Neuron (in vitro differentiated cells): ENCODE measurements around the gene BMS1.
"Not testable (repeated sequence)": the region's sequence is repeated elsewhere in the genome, so short reads cannot be mapped to it uniquely, and the experiment has no call there.

ENCODE experiments used
- H2AFZ ChIP-seq: one replicate; pipeline ENCODE4 v1.6.1; 2013; ENCODE audit warnings: low read depth, mild to moderate bottlenecking, inconsistent platforms, low read length, moderate library complexity
- H3K27me3 ChIP-seq: one replicate; pipeline ENCODE4 v1.6.1; 2013; ENCODE audit warnings: low read length; ENCODE audit not compliant: insufficient read depth
- H3K36me3 ChIP-seq: one replicate; pipeline ENCODE4 v1.6.1; 2013; ENCODE audit warnings: low read length; ENCODE audit not compliant: insufficient read depth
- H3K4me1 ChIP-seq: one replicate; pipeline ENCODE4 v1.6.1; 2013; ENCODE audit warnings: low read length; ENCODE audit not compliant: insufficient read depth
- H3K4me3 ChIP-seq: 2 replicates; pipeline ENCODE4 v1.5.1; 2013; ENCODE audit warnings: mild to moderate bottlenecking, low read length, moderate library complexity
- H3K9me3 ChIP-seq: one replicate; pipeline ENCODE4 v1.6.1; 2013; ENCODE audit warnings: low read length

The BMS1 gene

DNA sequence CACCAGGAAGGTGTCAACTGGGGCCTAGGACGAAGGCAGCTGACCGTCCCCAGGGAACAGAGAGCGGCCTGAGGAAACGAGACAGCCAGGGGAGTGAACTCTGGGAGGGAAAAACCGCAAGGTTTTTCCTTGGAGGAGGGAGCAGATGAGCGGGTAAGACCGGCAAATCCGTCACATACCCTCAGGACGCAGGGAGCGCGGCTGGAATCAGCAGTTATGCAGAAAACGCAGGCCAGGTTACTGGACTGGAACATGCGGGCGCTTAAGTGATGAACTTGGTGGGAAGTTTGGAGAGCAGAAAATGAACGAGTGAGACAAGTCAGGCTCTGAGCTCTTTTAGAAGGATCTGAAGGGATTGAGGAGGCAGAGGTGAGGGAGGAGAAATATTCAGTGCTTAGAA lies 76.7 kb downstream of the BMS1 start:
- no peaks in the 10 kb centered on the region for H3K9me3 ChIP-seq
- H3K4me3 ChIP-seq: no peak overlapping the region
- H3K36me3 ChIP-seq: no peaks in the 10 kb centered on the region
- no peak overlapping the region for H2AFZ ChIP-seq
- no peaks in the 10 kb centered on the region for H3K27me3 ChIP-seq
- H3K4me1 ChIP-seq: no peaks in the 10 kb centered on the region

DNA sequence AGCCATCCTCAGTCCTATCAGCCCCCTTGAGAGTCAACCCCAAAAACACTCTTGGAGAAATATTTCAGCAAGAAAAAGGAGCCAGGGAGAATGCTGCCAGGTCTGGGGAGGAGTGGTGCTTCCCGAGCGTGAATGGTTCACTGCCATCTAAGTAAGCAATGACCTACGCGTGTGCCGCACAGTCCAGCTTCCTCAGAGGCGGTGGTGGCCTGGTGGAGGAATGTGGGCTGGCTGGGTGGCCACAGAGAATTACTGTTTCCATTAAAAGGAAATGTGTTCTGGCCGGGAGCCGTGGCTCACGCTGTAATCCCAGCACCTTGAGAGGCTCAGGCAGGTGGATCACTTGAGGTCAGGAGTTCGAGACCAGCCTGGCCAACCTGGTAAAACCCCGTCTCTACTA lies 77.4 kb downstream of the BMS1 start:
- not testable (repeated sequence) for H2AFZ ChIP-seq, H3K4me1 ChIP-seq, H3K27me3 ChIP-seq, H3K4me3 ChIP-seq, H3K36me3 ChIP-seq, H3K9me3 ChIP-seq

DNA sequence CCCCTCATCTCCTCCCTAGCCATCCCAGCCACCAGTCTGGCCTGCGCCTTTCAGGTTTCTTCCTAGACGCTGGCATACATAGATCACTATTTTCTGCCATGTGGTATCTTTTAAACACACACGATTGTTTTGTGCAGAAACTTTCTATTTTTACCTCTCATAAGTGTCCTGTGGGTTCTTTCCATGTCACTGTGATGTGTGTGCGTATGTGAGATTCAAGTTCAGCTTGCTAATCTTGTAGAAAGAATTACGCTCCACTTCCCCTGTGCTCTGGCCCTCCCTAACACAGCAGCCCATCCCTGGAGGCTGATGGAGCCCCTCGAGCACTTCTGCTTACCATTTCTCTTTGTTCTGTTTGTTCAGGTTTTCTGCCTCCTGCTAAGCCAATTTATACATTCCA lies 80.2 kb downstream of the BMS1 start:
- not testable (repeated sequence) for H3K9me3 ChIP-seq, H3K4me3 ChIP-seq, H2AFZ ChIP-seq, H3K36me3 ChIP-seq, H3K27me3 ChIP-seq, H3K4me1 ChIP-seq

DNA sequence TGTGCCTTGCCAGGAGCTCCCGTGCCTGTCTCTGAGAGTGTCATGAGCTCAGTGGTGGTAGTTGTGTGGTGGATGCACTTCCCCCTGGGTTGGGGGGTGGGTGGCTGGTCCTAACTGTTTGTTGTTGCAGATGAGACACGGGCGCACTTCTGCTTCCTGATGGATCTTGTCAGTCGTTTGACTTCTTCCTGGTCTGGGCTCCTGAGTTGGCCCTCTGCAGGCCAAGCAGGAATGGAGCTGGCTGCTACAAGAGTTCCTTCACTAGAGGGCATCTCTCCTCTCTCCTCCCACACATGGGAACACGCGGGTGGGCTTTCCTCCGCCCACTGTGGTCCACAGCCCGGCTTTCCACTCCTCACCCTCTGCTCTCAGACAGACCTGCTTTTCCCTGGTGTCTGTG lies 82.0 kb downstream of the BMS1 start:
- Histone ChIP-seq H2AFZ (no peak overlapping the region), H3K4me3 (no peak overlapping the region), H3K9me3 (no peaks in the 10 kb centered on the region), H3K36me3 (no peaks in the 10 kb centered on the region), H3K27me3 (no peaks in the 10 kb centered on the region), H3K4me1 (no peaks in the 10 kb centered on the region)

DNA sequence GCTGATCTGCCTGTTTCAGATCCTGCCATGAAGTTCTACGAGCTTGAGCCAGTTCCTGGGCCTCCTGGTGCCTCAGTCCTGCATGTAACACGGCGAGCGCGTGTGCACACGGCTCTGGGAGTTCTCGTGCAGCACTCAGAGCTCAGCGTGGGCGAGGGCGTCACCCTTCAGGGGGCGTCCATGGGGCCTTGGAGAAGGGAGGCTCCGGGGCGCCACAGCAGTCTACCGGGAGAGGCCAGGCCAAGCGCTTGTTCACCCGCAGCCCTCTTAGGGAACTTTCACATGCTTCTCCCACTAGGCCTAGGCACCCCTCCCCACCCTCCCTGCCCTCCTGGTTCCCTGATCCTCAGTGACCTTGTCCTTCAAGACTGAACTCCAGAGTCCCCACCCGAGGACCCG lies 83.1 kb downstream of the BMS1 start:
- no peak overlapping the region for H2AFZ ChIP-seq
- H3K27me3 ChIP-seq: no peaks in the 10 kb centered on the region
- H3K4me1 ChIP-seq: no peaks in the 10 kb centered on the region
- H3K4me3 ChIP-seq: no peak overlapping the region
- no peaks in the 10 kb centered on the region for H3K36me3 ChIP-seq
- no peaks in the 10 kb centered on the region for H3K9me3 ChIP-seq

DNA sequence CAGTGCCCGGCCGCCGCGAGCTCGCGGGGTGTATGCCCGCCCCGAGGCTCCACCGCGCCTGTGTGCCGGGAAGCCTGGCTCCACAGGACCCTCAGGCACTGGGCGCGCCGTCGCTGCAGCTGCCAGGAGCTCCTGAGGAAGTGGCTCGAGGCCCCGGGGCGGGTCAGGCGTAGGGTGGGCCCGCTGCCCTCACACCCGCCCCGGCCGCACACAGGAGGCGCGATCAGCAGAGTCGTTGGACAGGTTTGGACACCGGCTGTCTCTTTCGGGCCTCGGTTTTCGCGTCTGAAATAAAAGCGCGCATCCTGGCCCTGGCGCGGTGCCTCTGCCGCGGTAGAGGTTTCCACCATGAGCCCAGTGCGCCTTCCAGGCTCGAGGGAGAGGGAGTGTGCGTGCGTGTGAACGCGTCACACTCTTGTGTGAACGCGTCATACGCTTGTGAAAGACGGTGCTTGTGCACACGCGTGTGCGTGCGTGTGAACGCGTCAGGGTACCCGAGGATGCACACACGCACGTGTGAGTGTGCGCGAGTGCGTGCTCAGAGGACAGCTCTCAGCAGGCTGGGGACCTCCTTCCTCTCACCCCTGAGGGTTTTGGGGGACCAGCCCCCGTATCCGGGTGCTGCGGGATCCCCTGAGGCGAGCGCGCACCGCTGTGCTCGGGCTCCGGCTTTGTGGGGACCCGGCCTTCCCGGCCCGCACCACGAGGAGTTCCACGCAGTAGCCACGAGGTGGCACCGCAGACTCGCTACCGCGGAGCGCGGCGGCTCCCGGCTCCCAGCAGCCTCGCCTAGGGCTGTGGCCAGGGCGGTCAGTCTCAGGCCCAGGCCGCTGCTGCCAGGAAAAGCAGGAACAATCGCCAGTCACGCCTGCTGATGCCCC lies 83.8 kb downstream of the BMS1 start:
- no peak overlapping the region for H3K4me3 ChIP-seq
- no peaks in the 10 kb centered on the region for H3K27me3 ChIP-seq
- H3K4me1 ChIP-seq: no peaks in the 10 kb centered on the region
- H3K36me3 ChIP-seq: no peaks in the 10 kb centered on the region
- H2AFZ ChIP-seq: no peak overlapping the region
- no peaks in the 10 kb centered on the region for H3K9me3 ChIP-seq

DNA sequence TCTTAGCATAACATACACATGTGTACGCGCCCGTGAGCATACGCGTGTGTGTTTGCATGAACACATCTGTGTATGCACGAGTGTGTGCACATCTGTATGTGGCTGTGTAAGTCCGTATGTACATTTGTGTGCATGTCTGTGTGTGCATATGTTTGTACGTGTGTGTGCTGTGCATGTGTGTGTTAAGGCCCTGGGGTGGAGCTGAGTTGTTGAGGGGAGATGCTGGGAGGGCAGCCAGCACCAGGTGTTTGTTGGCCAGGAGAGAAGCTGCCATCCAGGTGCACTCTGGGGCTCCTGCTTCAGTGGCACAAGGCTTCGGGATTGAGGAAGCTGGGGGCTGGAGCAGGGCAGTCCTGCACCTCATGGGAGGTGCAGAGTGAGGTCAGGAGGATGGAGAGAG lies 85.0 kb downstream of the BMS1 start:
- Histone ChIP-seq H3K9me3 (no peaks in the 10 kb centered on the region), H3K4me3 (no peak overlapping the region), H3K27me3 (no peaks in the 10 kb centered on the region), H2AFZ (no peak overlapping the region), H3K36me3 (no peaks in the 10 kb centered on the region), H3K4me1 (no peaks in the 10 kb centered on the region)

DNA sequence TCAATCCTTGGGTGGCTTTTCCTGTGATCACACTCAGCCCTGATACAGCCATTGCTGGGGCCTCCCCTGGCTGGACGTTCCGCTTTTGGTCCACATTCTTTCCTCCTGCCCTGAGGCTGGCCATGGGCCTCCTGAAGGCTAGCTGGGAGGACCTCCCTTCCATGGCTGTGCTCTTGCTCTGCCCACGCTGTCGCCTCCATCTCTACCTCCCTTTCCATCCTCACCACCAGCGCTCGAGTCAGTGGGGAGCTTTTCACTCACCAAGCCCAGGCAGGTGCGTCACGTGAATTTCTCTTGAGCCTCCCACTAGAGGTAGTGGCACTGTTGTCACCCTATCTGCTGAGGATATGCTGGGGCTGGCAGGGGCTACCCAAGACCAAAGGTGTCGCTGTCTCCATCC lies 85.9 kb downstream of the BMS1 start:
- Histone ChIP-seq H3K27me3 (no peaks in the 10 kb centered on the region), H3K4me3 (no peak overlapping the region), H3K4me1 (no peaks in the 10 kb centered on the region), H2AFZ (no peak overlapping the region), H3K9me3 (no peaks in the 10 kb centered on the region), H3K36me3 (no peaks in the 10 kb centered on the region)

DNA sequence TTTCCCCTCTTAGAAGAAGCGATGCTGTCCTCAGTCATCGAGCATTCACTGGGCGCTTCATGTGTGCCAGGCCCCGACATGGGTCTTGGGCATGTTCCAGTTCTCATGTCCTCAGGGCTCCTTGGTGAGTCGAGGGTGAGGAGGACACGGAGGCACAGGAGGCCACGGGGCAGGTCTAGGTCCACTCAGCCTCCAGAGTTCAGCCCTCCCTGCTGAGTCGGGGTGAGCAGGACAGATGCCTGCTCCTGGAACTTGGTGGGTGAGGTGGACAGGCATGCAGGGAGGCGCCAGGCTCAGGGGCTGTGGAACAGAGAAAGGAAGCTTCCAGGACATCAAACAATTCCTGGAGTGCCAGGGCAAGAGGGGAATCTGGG lies 87.4 kb downstream of the BMS1 start:
- H3K36me3 ChIP-seq: no peaks in the 10 kb centered on the region
- H3K27me3 ChIP-seq: no peaks in the 10 kb centered on the region
- no peaks in the 10 kb centered on the region for H3K4me1 ChIP-seq
- H3K9me3 ChIP-seq: no peaks in the 10 kb centered on the region
- H2AFZ ChIP-seq: no peak overlapping the region
- H3K4me3 ChIP-seq: no peak overlapping the region

DNA sequence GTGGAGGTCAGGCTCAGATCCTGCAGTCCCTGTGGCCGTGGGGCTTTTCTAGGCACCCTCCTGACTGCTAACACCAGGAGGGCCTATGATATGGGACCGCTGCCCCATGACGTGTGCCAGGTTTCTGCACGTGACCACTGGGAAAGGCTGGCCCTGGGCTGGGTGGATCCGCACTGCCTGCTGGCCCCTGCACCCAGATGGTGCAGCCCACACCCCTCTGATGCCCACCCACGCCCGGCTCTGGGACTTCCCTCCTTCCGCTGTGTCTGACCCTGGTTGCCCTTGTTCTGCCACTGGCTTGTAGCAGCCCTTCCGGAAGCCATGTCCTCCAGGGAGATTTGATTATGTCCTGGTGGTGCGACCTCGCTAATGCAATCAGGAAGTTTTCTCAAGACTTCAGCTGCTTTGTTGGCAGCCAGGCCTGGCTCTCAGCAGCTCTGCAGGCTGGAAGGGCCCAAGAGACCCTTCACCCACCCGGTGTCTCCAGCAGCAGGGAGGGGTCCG lies 88.6 kb downstream of the BMS1 start:
- not testable (repeated sequence) for H2AFZ ChIP-seq, H3K4me3 ChIP-seq, H3K4me1 ChIP-seq, H3K9me3 ChIP-seq, H3K27me3 ChIP-seq, H3K36me3 ChIP-seq

DNA sequence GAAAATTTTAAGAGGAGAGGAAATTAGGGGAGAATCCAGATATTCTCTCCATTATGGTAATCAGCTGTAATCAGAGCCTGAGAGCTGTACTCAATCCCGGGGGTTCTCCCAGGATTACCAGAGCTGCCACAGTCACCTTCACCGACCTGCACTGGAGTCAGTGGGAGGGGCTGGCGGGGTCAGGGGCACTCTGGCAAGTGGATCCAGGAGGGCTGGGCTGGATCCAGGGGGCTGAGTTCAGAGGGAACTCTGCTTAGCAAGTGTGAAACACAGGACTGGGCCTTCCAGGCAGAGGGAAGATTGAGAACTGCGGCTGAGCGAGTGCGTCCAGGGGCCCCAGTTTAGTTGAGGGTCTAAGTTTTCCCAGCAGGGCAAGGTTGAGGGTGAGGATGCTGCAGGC lies 89.2 kb downstream of the BMS1 start:
- Histone ChIP-seq H3K4me1 (no peaks in the 10 kb centered on the region), H3K9me3 (no peaks in the 10 kb centered on the region), H3K4me3 (no peak overlapping the region), H3K36me3 (no peaks in the 10 kb centered on the region), H2AFZ (no peak overlapping the region), H3K27me3 (no peaks in the 10 kb centered on the region)

DNA sequence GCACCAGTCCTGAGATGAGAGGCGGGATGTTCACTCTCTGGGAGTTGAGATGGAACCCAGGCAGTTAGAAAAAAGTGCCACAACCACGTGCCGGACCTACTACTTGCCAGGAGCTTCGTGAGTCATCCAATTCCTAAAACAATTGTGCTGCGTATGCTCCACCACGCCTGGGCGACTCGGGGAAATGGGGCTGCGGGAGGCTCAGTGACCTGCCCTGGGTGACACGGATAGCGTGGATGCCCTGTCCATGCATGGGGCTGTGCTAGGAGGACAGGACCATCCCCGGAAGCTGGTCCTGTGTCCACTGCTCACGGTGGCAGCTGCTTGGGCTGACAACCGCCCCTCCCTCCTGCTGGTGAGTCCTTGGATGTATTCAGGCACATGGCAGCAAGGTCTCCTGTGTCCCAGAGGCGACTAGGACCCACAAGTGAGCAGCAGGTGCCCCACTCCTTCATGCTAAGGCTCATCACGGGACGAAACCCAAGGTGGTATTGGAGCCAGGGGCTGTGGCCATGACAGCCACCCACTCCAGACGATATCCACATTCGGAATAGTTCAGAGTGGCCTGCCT lies 90.4 kb downstream of the BMS1 start:
- Histone ChIP-seq H3K36me3 (no peaks in the 10 kb centered on the region), H3K4me1 (no peaks in the 10 kb centered on the region), H3K27me3 (no peaks in the 10 kb centered on the region), H3K4me3 (no peak overlapping the region), H2AFZ (no peak overlapping the region), H3K9me3 (no peaks in the 10 kb centered on the region)

DNA sequence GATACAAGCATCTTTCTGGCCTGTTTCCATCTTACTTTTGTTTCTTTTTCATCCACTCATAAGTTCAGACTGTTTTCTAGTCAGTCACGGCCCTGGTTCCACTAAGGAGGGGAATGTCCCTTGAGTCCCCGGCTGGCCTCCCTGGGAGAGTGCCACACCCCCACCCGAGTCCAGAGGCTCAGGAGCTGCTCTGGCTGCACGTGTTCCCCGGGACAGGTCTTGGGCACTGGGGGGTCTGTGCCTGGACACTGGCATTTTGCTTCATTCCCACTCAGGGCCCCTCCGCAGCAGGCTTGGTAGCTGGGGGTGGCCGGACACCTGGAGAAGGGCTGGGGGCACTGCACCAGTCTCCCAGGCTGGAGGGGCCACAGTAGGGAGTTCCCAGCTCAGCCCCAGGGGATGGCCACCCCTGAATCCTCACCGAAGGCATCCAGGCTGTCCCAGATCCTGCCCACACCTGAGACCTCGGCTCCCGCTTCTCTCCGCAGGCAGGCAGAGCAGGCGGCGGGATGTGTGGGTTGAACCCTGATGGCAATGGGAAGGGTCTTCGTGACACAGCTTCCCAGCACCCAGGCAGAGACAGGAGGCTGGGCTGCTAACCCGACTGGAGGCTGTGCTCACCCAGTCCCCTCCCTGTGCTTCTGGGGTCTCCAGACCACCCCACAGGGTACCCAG lies 92.3 kb downstream of the BMS1 start:
- no peaks in the 10 kb centered on the region for H3K36me3 ChIP-seq
- no peaks in the 10 kb centered on the region for H3K9me3 ChIP-seq
- H3K4me1 ChIP-seq: no peaks in the 10 kb centered on the region
- H3K4me3 ChIP-seq: no peak overlapping the region
- no peaks in the 10 kb centered on the region for H3K27me3 ChIP-seq
- H2AFZ ChIP-seq: no peak overlapping the region
